CD4-positive, alpha-beta T cell treated with Interleukin-21 for 1 hour (primary cell): ENCODE data around the gene SLC5A6.

Experiments
- DNase-seq: peaks from one replicate; pipeline ENCODE4 v3.0.0-alpha.2; 2020

Gene SLC5A6

GRCh38 chr2:27170581-27171337, 41.3 kb downstream of the SLC5A6 start:
- no peak for DNase-seq

GRCh38 chr2:27164960-27165763, 46.9 kb downstream of the SLC5A6 start:
- DNase-seq: no peak

- no peak for DNase-seq
Measured at GRCh38 chr2:27162151-27163121, 49.6 kb downstream of the SLC5A6 start.

- no peak for DNase-seq
Measured at GRCh38 chr2:27160191-27160590, 51.9 kb downstream of the SLC5A6 start.

- no peak for DNase-seq
Measured at GRCh38 chr2:27159271-27159670, 52.8 kb downstream of the SLC5A6 start.

GRCh38 chr2:27158468-27158867, 53.6 kb downstream of the SLC5A6 start:
- no peak for DNase-seq

- no peak for DNase-seq
Measured at GRCh38 chr2:27155069-27155520, 57.0 kb downstream of the SLC5A6 start.

GRCh38 chr2:27154488-27154887, 57.6 kb downstream of the SLC5A6 start:
- no peak for DNase-seq

GRCh38 chr2:27152796-27153464, 59.1 kb downstream of the SLC5A6 start:
- DNase-seq: no peak

GRCh38 chr2:27152102-27152795, 59.8 kb downstream of the SLC5A6 start:
- no peak for DNase-seq

GRCh38 chr2:27150639-27151230, 61.3 kb downstream of the SLC5A6 start:
- DNase-seq: no peak
